AG04449 (cell line): ENCODE data around the gene EEFSEC.

Experiments
- CTCF ChIA-PET: fragments of 350-600 bp; formaldehyde crosslinking; extraction: SDS; loops from one replicate; lab custom pipeline; 2021; ENCODE audit warnings: antibody characterized with exemption; lab: Yijun Ruan, JAX
- POLR2A ChIA-PET: fragments of 400-600, 350-600 bp; formaldehyde crosslinking; extraction: SDS; loops from one replicate; lab custom pipeline; 2020; ENCODE audit warnings: antibody characterized with exemption, inconsistent platforms; lab: Yijun Ruan, JAX
- DNase-seq: peaks from one replicate; pipeline ENCODE4 v3.0.0-alpha.2; 2010; ENCODE audit warnings: low read depth, low spot score
- H3K4me3 ChIP-seq: 2 replicates; pipeline ENCODE4 v1.5.1; 2011; ENCODE audit warnings: low read depth, mild to moderate bottlenecking, control low read depth, low read length
- CTCF ChIP-seq: IDR thresholded peaks from one replicate; pipeline ENCODE4 v1.5.1; 2011; ENCODE audit warnings: mild to moderate bottlenecking, moderate library complexity, low read length, control low read depth, inconsistent platforms; ENCODE audit not compliant: insufficient read depth; ENCODE audit errors: missing control alignments

Gene EEFSEC

GRCh38 chr3:128153156-128154041 is at the start of gene EEFSEC:
Gene EEFSEC (plus strand): TSS chr3:128153481. CDS start chr3:128153508, 27 bp downstream.
- ChIA-PET CTCF (interaction anchor here (0.6 to 2.2 kb wide), 7 partner anchors 10 to 455 kb away, joined by 3 to 8 read pairs (median 4); no protein-coding TSS in a partner anchor), POLR2A (interaction anchor here (0.6 to 1.5 kb wide), 2 partner anchors 30 to 1741 kb away, joined by 3 to 4 read pairs; partner anchors contain the start of gene RUVBL1)
- no peak for TF ChIP-seq CTCF
- DNase-seq: no peak
- H3K4me3 ChIP-seq: peak within 1 kb of the TSS; percentile 73

GRCh38 chr3:128107834-128108233 is 45.4 kb upstream of the EEFSEC start:
- TF ChIP-seq CTCF: no peak
- H3K4me3 ChIP-seq: no peak overlapping the region
- no peak for DNase-seq
- CTCF ChIA-PET: interaction anchor here (23.8 kb wide), 1 partner anchor 12 kb away, joined by 246 read pairs; no protein-coding TSS in a partner anchor
- POLR2A ChIA-PET: no interaction called here

GRCh38 chr3:128111147-128111546 is 42.1 kb upstream of the EEFSEC start:
- H3K4me3 ChIP-seq: no peak overlapping the region
- no peak for TF ChIP-seq CTCF
- ChIA-PET CTCF (interaction anchor here (1.0 to 23.8 kb wide), 5 partner anchors 8 to 22 kb away, joined by 4 to 246 read pairs (median 7); no protein-coding TSS in a partner anchor), POLR2A (no interaction called here)
- no peak for DNase-seq

- TF ChIP-seq CTCF: no peak
- ChIA-PET POLR2A (no interaction called here), CTCF (interaction anchor here (1.2 to 23.8 kb wide), 6 partner anchors 10 to 496 kb away, joined by 3 to 246 read pairs (median 10); partner anchors contain the start of gene RUVBL1)
- DNase-seq: peak; percentile 58
- no peak overlapping the region for H3K4me3 ChIP-seq
Observed at GRCh38 chr3:128112357-128112968, 40.8 kb upstream of the EEFSEC start.

- DNase-seq: no peak
- ChIA-PET POLR2A (no interaction called here), CTCF (interaction anchor here (1.0 to 23.8 kb wide), 4 partner anchors 9 to 495 kb away, joined by 3 to 246 read pairs (median 12); partner anchors contain the start of gene RUVBL1)
- TF ChIP-seq CTCF: no peak
- no peak overlapping the region for H3K4me3 ChIP-seq
Observed at GRCh38 chr3:128113817-128114794, 39.2 kb upstream of the EEFSEC start.
